ENCODE results near the gene SUGCT.

The SUGCT gene

DNA sequence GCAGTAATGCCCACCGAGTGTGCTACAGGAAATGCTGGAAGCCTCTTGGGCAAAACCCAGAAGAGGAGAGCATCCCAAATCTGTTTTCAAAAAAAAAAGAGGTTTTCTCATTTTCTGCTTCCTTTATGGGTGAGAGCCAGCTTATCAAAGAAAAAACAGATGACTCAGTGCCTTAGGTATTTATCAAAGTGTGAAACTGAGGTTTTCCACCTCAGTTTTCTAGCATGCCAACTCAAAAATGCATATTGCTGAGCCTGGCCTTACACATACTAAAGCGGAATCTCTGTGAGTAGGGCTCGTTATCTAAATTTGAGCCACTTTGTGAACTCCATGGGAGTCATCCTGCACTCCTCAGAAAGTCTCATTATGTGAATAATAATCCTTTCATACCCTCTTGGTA is 705.1 kb downstream of the SUGCT start:
- Histone ChIP-seq H3K79me2 (ENCODE audit: insufficient read depth, low read length) (no peaks in the 10 kb centered on the region), H3K4me2 (ENCODE audit: low read depth, low read length, poor library complexity, severe bottlenecking) (no peak overlapping the region), H3K9me2 (replicated peaks; ENCODE audit: low read depth, low read length) (no peaks in the 10 kb centered on the region), H3K9me3 (ENCODE audit: insufficient read depth, low read depth, low read length) (no peaks in the 10 kb centered on the region), H3K36me3 (ENCODE audit: insufficient read depth, low read length) (no peaks in the 10 kb centered on the region), H4K20me1 (ENCODE audit: insufficient read depth, low read length, poor library complexity, severe bottlenecking) (no peaks in the 10 kb centered on the region), H3K4me1 (ENCODE audit: insufficient read depth, low read length, poor library complexity, severe bottlenecking) (no peaks in the 10 kb centered on the region), H2AFZ (ENCODE audit: low read length) (no peak overlapping the region), H3F3A (ENCODE audit: low read depth) (no peaks in the 10 kb centered on the region), H3K9ac (ENCODE audit: low read depth, low read length, poor library complexity, severe bottlenecking) (no peak overlapping the region), H3K4me3 (ENCODE audit: low read length, poor library complexity, severe bottlenecking) (no peak overlapping the region), H3K27me3 (ENCODE audit: insufficient read depth, low read length, poor library complexity, severe bottlenecking) (no peaks in the 10 kb centered on the region)
- no peak for TF ChIP-seq EZH2phosphoT487 (IDR thresholded peaks at IDR 0.05; ENCODE audit: borderline replicate concordance)
- TF ChIP-seq, protein P1, sequence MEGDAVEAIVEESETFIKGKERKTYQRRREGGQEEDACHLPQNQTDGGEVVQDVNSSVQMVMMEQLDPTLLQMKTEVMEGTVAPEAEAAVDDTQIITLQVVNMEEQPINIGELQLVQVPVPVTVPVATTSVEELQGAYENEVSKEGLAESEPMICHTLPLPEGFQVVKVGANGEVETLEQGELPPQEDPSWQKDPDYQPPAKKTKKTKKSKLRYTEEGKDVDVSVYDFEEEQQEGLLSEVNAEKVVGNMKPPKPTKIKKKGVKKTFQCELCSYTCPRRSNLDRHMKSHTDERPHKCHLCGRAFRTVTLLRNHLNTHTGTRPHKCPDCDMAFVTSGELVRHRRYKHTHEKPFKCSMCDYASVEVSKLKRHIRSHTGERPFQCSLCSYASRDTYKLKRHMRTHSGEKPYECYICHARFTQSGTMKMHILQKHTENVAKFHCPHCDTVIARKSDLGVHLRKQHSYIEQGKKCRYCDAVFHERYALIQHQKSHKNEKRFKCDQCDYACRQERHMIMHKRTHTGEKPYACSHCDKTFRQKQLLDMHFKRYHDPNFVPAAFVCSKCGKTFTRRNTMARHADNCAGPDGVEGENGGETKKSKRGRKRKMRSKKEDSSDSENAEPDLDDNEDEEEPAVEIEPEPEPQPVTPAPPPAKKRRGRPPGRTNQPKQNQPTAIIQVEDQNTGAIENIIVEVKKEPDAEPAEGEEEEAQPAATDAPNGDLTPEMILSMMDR (conservative IDR thresholded peaks at IDR 0.05; ENCODE audit: low read length) = no peak

DNA sequence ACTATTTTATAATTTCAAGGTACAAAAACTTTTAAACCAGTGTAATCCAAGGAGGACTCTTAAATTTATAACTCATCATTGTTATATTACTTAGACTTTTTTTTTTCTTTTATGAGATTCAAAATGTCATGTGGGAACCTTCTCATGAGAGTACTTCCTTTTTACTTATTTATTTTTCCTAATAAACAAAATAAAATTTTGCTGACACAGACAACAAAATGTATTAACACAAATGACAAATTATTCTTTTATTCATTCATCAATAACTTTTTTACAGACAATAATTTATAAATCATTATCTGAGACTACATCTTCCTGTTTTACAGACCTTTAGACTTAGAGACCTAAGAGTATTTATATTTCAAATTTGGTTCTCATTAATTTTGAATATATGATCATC is 706.2 kb downstream of the SUGCT start:
- Histone ChIP-seq H3K9ac (ENCODE audit: low read depth, low read length, poor library complexity, severe bottlenecking) (no peak overlapping the region), H3K36me3 (ENCODE audit: insufficient read depth, low read length) (no peaks in the 10 kb centered on the region), H3F3A (ENCODE audit: low read depth) (no peaks in the 10 kb centered on the region), H3K79me2 (ENCODE audit: insufficient read depth, low read length) (no peaks in the 10 kb centered on the region), H3K27me3 (ENCODE audit: insufficient read depth, low read length, poor library complexity, severe bottlenecking) (no peaks in the 10 kb centered on the region), H3K4me2 (ENCODE audit: low read depth, low read length, poor library complexity, severe bottlenecking) (no peak overlapping the region), H3K9me2 (replicated peaks; ENCODE audit: low read depth, low read length) (no peaks in the 10 kb centered on the region), H3K4me3 (ENCODE audit: low read length, poor library complexity, severe bottlenecking) (no peak overlapping the region), H3K4me1 (ENCODE audit: insufficient read depth, low read length, poor library complexity, severe bottlenecking) (no peaks in the 10 kb centered on the region), H2AFZ (ENCODE audit: low read length) (no peak overlapping the region), H3K9me3 (ENCODE audit: insufficient read depth, low read depth, low read length) (no peaks in the 10 kb centered on the region), H4K20me1 (ENCODE audit: insufficient read depth, low read length, poor library complexity, severe bottlenecking) (no peaks in the 10 kb centered on the region)
- TF ChIP-seq, protein P1 (conservative IDR thresholded peaks at IDR 0.05; ENCODE audit: low read length) = no peak
- no peak for TF ChIP-seq EZH2phosphoT487 (IDR thresholded peaks at IDR 0.05; ENCODE audit: borderline replicate concordance)

DNA sequence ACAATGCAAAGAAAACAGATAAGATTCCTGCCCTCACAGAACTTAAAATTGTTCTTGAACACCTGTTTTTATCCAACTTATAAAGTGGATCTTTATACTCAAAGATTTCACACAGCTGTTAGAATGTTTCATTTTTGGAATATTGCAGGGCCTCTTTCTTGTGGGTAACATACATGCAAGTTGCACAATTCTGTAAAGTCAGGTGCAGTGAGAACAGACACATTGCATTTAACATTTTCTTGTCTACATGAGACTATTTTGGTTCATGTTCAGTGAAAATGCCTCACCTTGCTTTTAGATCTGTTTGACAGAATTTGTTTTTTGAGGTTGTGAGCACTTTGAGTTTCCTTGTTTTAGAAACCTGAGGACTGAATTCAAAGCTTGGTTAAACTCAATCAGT is 707.8 kb downstream of the SUGCT start:
- no peaks in the 10 kb centered on the region for H3K36me3 ChIP-seq (ENCODE audit: insufficient read depth, low read length)
- H3F3A ChIP-seq (ENCODE audit: low read depth) = no peaks in the 10 kb centered on the region
- TF ChIP-seq, protein P1 (conservative IDR thresholded peaks at IDR 0.05; ENCODE audit: low read length) = no peak
- TF ChIP-seq EZH2phosphoT487 (IDR thresholded peaks at IDR 0.05; ENCODE audit: borderline replicate concordance) = no peak
- H2AFZ ChIP-seq (ENCODE audit: low read length) = no peak overlapping the region
- no peaks in the 10 kb centered on the region for H3K9me2 ChIP-seq (replicated peaks; ENCODE audit: low read depth, low read length)
- no peaks in the 10 kb centered on the region for H3K9me3 ChIP-seq (ENCODE audit: insufficient read depth, low read depth, low read length)
- no peak overlapping the region for H3K9ac ChIP-seq (ENCODE audit: low read depth, low read length, poor library complexity, severe bottlenecking)
- no peak overlapping the region for H3K4me2 ChIP-seq (ENCODE audit: low read depth, low read length, poor library complexity, severe bottlenecking)
- H3K4me3 ChIP-seq (ENCODE audit: low read length, poor library complexity, severe bottlenecking) = no peak overlapping the region
- H3K79me2 ChIP-seq (ENCODE audit: insufficient read depth, low read length) = no peaks in the 10 kb centered on the region
- no peaks in the 10 kb centered on the region for H3K4me1 ChIP-seq (ENCODE audit: insufficient read depth, low read length, poor library complexity, severe bottlenecking)
- no peaks in the 10 kb centered on the region for H3K27me3 ChIP-seq (ENCODE audit: insufficient read depth, low read length, poor library complexity, severe bottlenecking)
- no peaks in the 10 kb centered on the region for H4K20me1 ChIP-seq (ENCODE audit: insufficient read depth, low read length, poor library complexity, severe bottlenecking)
